GM12801 (cell line): Measurements from ENCODE around the gene TMEM132E.

Experiments used
- CTCF ChIP-seq: IDR thresholded peaks from one replicate; pipeline ENCODE4 v1.5.1; 2011; ENCODE audit warnings: control low read depth; ENCODE audit not compliant: insufficient read length; ENCODE audit errors: extremely low read depth

TMEM132E gene

GRCh38 chr17:34647511-34647910, 68.1 kb downstream of the TMEM132E start:
- no peak for TF ChIP-seq CTCF

GRCh38 chr17:34650051-34650750, 70.8 kb downstream of the TMEM132E start:
- TF ChIP-seq CTCF = no peak

DNA sequence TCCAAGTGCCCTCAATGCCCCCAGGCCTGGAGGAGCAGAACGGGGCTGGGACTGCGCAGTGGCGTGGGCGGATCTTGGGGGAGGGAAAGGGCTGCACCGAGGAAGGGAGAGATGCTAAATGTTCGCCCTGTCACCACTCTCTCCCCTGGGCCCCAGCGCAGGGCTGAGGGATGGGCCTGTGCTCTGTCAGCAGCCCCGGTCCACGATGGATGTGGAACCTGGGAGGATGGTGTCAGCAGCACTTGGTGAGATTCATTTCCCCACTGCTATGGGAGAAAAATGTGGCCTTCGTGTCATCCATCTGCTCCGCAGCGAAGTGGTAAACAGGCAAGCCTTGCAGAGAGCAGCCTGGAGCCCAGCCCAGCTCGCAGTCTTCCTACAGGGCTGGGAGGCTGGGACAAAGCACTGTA, 72.0 kb downstream of the TMEM132E start:
- no peak for TF ChIP-seq CTCF

DNA sequence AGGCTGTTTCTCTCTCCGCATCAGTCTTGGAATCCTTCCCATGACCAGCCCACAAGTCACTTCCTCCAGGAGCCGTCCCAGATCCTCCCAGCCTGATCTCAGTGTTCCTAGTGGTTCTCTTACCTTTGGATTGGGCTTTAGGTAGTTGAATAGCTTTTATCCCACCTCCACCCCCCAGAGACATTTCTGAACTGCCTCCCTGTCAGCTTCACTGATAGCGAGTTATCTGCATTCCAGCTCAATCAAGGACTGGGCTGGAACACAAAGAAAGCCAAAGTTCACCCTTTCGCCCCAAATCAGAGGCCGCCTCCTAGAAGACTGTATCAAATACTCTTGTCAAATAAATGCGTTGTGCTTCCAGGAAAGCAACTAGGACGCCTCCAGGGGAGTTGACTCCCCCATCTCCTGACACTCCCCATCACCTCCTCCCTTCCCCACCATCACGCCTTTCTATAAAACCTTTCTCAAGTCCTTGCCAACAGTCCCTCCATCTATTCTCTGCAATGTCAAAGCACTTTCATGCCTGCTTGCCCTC, 72.7 kb downstream of the TMEM132E start:
- TF ChIP-seq CTCF = no peak

DNA sequence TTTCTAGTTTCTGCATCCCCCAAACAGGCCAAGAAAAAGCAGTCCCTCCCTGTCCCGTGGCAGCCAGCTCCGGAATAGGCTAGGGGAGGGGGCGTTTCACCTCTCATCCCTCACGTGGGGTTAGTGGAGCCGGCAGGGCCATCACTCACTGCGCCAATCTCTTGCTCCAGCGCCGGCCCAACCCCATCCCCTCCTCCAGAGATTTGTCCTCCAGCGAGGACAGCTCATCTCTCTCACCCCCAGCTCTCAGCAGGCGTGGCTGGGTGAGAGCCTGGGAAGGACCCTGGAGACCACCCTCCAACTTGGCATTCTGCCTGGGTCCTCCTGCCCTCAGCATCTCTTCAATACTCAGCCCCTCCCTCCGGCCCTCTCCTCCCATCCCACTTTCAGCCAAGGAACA, 74.1 kb downstream of the TMEM132E start:
- TF ChIP-seq CTCF = no peak

DNA sequence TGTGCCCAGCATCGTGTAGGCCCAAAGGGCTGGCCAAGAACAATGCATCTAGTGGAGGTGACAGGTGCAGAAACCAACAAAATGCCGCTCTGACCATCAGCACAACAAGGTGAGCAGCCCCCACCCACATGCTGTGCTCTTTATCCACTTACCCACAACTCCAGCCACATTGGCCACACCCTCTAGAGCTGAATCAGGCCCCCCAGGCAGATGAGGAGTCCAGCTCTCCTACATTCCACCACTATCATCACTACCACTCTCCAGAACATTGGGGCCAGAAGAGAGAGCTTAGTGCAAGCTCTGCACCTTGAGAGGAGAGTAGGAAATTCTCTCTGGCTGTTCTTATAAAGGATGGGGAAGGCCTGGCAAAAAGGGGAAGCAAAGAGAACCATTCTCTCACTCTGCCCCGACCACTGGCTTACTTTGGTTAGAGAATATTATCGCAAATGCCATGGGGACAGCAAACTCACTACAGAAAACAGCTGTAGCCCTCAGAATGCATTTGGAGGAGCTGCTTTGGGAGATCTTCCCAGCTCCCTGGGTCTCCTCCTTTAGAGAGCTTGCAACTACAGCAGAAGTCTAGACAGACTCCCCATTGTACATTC, 75.0 kb downstream of the TMEM132E start:
- no peak for TF ChIP-seq CTCF

GRCh38 chr17:34654881-34655276, 75.5 kb downstream of the TMEM132E start:
- TF ChIP-seq CTCF = no peak
